ENCODE results near the gene FAM180A. TPM values are rescaled to one million over a fixed set of nuclear protein-coding genes. Genes with fewer than 3 reads are reported as not detected.

FAM180A gene
- total RNA-seq, 1 donor from 2014 or later = 0.24 TPM

GRCh38 chr7:135719688-135720087 lies 28.9 kb downstream of the FAM180A start:
- H3K9me3 Mint-ChIP-seq (ENCODE audit: unreplicated experiment) = no peaks in the 10 kb centered on the region
- peaks cover 25% of the 10 kb centered on the region for H3K4me1 Mint-ChIP-seq (ENCODE audit: unreplicated experiment)
- no peak overlapping the region for H3K4me3 Mint-ChIP-seq (ENCODE audit: unreplicated experiment)
- H3K27ac Mint-ChIP-seq (ENCODE audit: unreplicated experiment) = no peak overlapping the region
- no peak for DNase-seq (ENCODE audit: extremely low spot score, unreplicated experiment)
- no peak for TF ChIP-seq CTCF (IDR thresholded peaks at IDR 0.05)
- H3K27me3 Mint-ChIP-seq (ENCODE audit: unreplicated experiment) = peaks cover 2% of the 10 kb centered on the region
- no peaks in the 10 kb centered on the region for H3K36me3 Mint-ChIP-seq (ENCODE audit: unreplicated experiment)

- Mint-ChIP-seq H3K9me3 (ENCODE audit: unreplicated experiment) (no peaks in the 10 kb centered on the region), H3K27me3 (ENCODE audit: unreplicated experiment) (peaks cover under 1% of the 10 kb centered on the region)
Measured at GRCh38 chr7:135718794-135719437, 29.7 kb downstream of the FAM180A start.

GRCh38 chr7:135718219-135718618 lies 30.4 kb downstream of the FAM180A start:
- H3K36me3 Mint-ChIP-seq (ENCODE audit: unreplicated experiment) = no peaks in the 10 kb centered on the region
- H3K27me3 Mint-ChIP-seq (ENCODE audit: unreplicated experiment) = no peaks in the 10 kb centered on the region
- no peak for DNase-seq (ENCODE audit: extremely low spot score, unreplicated experiment)
- no peaks in the 10 kb centered on the region for H3K9me3 Mint-ChIP-seq (ENCODE audit: unreplicated experiment)
- no peak for TF ChIP-seq CTCF (IDR thresholded peaks at IDR 0.05)
- no peak overlapping the region for H3K4me3 Mint-ChIP-seq (ENCODE audit: unreplicated experiment)
- no peak overlapping the region for H3K27ac Mint-ChIP-seq (ENCODE audit: unreplicated experiment)
- H3K4me1 Mint-ChIP-seq (ENCODE audit: unreplicated experiment) = peaks cover 26% of the 10 kb centered on the region

More at GRCh38 chr7:135718794-135719437, 29.7 kb downstream of the FAM180A start:
- Mint-ChIP-seq H3K4me1 (ENCODE audit: unreplicated experiment) (peaks cover 25% of the 10 kb centered on the region), H3K36me3 (ENCODE audit: unreplicated experiment) (no peaks in the 10 kb centered on the region), H3K4me3 (ENCODE audit: unreplicated experiment) (no peak overlapping the region), H3K27ac (ENCODE audit: unreplicated experiment) (no peak overlapping the region)
- no peak for TF ChIP-seq CTCF (IDR thresholded peaks at IDR 0.05)
- DNase-seq (ENCODE audit: extremely low spot score, unreplicated experiment) = no peak

- DNase-seq (ENCODE audit: extremely low spot score, unreplicated experiment) = no peak
- Mint-ChIP-seq H3K4me3 (ENCODE audit: unreplicated experiment) (no peak overlapping the region), H3K27me3 (ENCODE audit: unreplicated experiment) (no peaks in the 10 kb centered on the region), H3K4me1 (ENCODE audit: unreplicated experiment) (peaks cover 31% of the 10 kb centered on the region), H3K36me3 (ENCODE audit: unreplicated experiment) (no peaks in the 10 kb centered on the region), H3K9me3 (ENCODE audit: unreplicated experiment) (no peaks in the 10 kb centered on the region), H3K27ac (ENCODE audit: unreplicated experiment) (no peak overlapping the region)
- no peak for TF ChIP-seq CTCF (IDR thresholded peaks at IDR 0.05)
Measured at GRCh38 chr7:135717693-135718092, 30.9 kb downstream of the FAM180A start.

GRCh38 chr7:135716677-135717238 lies 31.9 kb downstream of the FAM180A start:
- H3K36me3 Mint-ChIP-seq (ENCODE audit: unreplicated experiment) = no peaks in the 10 kb centered on the region
- H3K27ac Mint-ChIP-seq (ENCODE audit: unreplicated experiment) = peak overlapping the region; percentile 66
- DNase-seq (ENCODE audit: extremely low spot score, unreplicated experiment) = no peak
- H3K4me1 Mint-ChIP-seq (ENCODE audit: unreplicated experiment) = peaks cover 39% of the 10 kb centered on the region
- no peaks in the 10 kb centered on the region for H3K27me3 Mint-ChIP-seq (ENCODE audit: unreplicated experiment)
- H3K9me3 Mint-ChIP-seq (ENCODE audit: unreplicated experiment) = no peaks in the 10 kb centered on the region
- H3K4me3 Mint-ChIP-seq (ENCODE audit: unreplicated experiment) = no peak overlapping the region
- no peak for TF ChIP-seq CTCF (IDR thresholded peaks at IDR 0.05)

Data from osteocyte (in vitro differentiated cells).